Transverse colon (tissue), 4 donors: ENCODE data around the gene FNIP2. TPM values are rescaled to one million over a fixed set of nuclear protein-coding genes. Genes with fewer than 3 reads are reported as not detected.

ENCODE experiments used
- DNase-seq: peaks from one replicate; pipeline ENCODE4 v3.0.0-alpha.2; 2019
- H3K27ac ChIP-seq, 4 donors: fragments of 200-600 bp; sonication (generic); 2 replicates each; pipeline ENCODE4 v1.5.1; 2016 to 2018; ENCODE audit warnings: inconsistent platforms in 4 of 4
- H3K27me3 ChIP-seq: fragments of 200-600 bp; sonication (generic); 2 replicates; pipeline ENCODE4 v1.5.1; 2017; ENCODE audit warnings: inconsistent platforms
- H3K36me3 ChIP-seq, 4 donors: fragments of 200-600 bp; sonication (generic); 2 replicates each; pipeline ENCODE4 v1.5.1; 2017 to 2019; ENCODE audit warnings: inconsistent platforms in 4 of 4
- H3K4me1 ChIP-seq, 4 donors: fragments of 200-600 bp; sonication (generic); 2 replicates each; pipeline ENCODE4 v1.5.1; 2017 to 2020; ENCODE audit warnings: inconsistent platforms in 4 of 4
- H3K4me3 ChIP-seq, 4 donors: fragments of 200-600 bp; sonication (generic); 1 replicate in 1 of 4; 2 replicates in 3 of 4; pipeline versions ENCODE4 v1.5.1 to v1.6.1; 2017 to 2019; ENCODE audit warnings: inconsistent platforms in 4 of 4
- H3K9me3 ChIP-seq, 2 donors: fragments of 200-600 bp; sonication (generic); 2 replicates each; pipeline ENCODE4 v1.5.1; 2017 to 2019; ENCODE audit warnings: inconsistent platforms in 2 of 2
- EP300 ChIP-seq: sonication (generic); formaldehyde crosslinking; IDR thresholded peaks from one replicate; pipeline ENCODE4 v1.6.1; 2017; ENCODE audit warnings: antibody characterized with exemption, low read depth
- POLR2A ChIP-seq: fragments of 450-650 bp; IDR thresholded peaks from one replicate; pipeline ENCODE4 v1.6.1; 2016; ENCODE audit warnings: antibody characterized with exemption, mild to moderate bottlenecking, moderate library complexity
- POLR2AphosphoS5 ChIP-seq, 3 donors: sonication (generic); formaldehyde crosslinking; IDR thresholded peaks; one replicate each; pipeline ENCODE4 v1.6.1; 2016; ENCODE audit warnings: antibody characterized with exemption in 3 of 3
- WGBS, 2 donors: methylation state at CpG; one replicate each; pipeline ENCODE4 v1.1.5; 2018; ENCODE audit warnings: low coverage in 1 of 2; 5-methylcytosine and 5-hydroxymethylcytosine counted together
- in situ Hi-C, 4 donors: fragments of 200-750 bp; cut with MboI; loops; one replicate each; pipeline versions ENCODE4 v1.15.0 to v1.15.1; 2017; ENCODE audit warnings: low sequenced_read_pairs in 3 of 4, low pct_ligation_motif_present in 1 of 4, low pct_unique_long_range_greater_than_20kb in 1 of 4
- intact Hi-C: fragments of 100-400 bp; cut with DNase I; formaldehyde crosslinking; loops from one replicate; pipeline ENCODE4 v1.15.1; 2023; ENCODE audit warnings: low total_unique reads
- total RNA-seq, 4 donors: library from RNA; depleted of rRNA; stranded (reverse); fragments of >200 nt; gene quantifications; one replicate each; pipeline ENCODE4 v1.1.0, GENCODE V29; 2016
- TF ChIP-seq, protein P1 (sequence below), 5 experiments: fragments of 200-600 bp in 3 of 5; fragments of 450-650 bp in 2 of 5; sonication (generic) in 3 of 5; IDR thresholded peaks; 1 replicate in 2 of 5; 2 replicates in 3 of 5; pipeline ENCODE4 v1.5.1; 2016 to 2017; ENCODE audit warnings: antibody characterized with exemption in 5 of 5, inconsistent platforms in 3 of 5, mild to moderate bottlenecking in 2 of 5, moderate library complexity in 1 of 5

FNIP2 gene
- total RNA-seq, 4 donors from 2014 or later: 47.2 to 105 (median 64.0) TPM

DNA sequence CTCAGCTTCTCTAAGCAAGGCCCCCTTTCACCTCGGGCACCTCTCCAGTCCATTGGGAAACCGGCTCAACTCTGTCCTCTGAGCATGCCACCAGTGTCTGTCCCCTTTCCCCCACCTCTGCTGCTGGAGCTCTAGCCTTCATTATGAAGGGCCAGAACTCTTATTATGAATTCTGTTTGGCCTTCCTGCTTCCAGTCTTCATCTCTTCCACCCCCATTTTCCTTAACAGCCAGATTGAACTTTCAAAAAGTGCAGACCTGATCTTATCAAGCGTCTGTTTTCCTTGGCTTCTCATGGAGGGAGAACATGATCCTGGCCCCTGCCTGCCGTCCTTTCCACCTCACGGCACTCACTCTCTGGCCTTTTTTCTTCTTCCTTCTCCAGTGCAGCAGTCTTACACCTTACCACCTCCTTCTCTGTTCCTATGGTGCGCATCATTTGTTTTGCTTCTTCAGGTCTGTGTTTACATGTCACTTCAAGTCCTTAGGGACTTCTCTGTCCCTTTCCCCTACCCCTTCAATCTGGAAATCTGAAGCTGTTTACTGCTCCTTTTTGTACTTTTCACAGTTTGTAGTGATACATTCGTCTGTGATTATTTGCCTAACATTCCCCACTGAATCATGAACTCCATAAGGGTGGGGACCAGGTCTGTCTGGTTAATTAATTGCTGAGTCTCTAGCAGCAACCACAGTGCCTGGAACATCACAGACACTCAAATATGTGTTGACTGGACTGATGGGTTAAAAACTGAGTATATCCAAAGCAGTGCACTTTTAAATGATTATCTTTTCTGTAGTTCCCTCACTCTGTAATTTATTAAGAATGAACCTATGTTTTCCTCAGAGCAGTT is 55.8 kb downstream of the FNIP2 start:
- no peak for DNase-seq
- in situ Hi-C loops (no loop called here), intact Hi-C loops (no loop called here)
- peak overlapping the region; percentile 63 to 84 (median 78) for H3K27ac ChIP-seq
- H3K4me3 ChIP-seq: no peak overlapping the region
- TF ChIP-seq EP300: no peak
- TF ChIP-seq, protein P1, sequence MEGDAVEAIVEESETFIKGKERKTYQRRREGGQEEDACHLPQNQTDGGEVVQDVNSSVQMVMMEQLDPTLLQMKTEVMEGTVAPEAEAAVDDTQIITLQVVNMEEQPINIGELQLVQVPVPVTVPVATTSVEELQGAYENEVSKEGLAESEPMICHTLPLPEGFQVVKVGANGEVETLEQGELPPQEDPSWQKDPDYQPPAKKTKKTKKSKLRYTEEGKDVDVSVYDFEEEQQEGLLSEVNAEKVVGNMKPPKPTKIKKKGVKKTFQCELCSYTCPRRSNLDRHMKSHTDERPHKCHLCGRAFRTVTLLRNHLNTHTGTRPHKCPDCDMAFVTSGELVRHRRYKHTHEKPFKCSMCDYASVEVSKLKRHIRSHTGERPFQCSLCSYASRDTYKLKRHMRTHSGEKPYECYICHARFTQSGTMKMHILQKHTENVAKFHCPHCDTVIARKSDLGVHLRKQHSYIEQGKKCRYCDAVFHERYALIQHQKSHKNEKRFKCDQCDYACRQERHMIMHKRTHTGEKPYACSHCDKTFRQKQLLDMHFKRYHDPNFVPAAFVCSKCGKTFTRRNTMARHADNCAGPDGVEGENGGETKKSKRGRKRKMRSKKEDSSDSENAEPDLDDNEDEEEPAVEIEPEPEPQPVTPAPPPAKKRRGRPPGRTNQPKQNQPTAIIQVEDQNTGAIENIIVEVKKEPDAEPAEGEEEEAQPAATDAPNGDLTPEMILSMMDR (IDR thresholded peaks at IDR 0.05): no peak
- TF ChIP-seq POLR2AphosphoS5 (IDR thresholded peaks at IDR 0.05): no peak
- TF ChIP-seq POLR2A: no peak
- WGBS, 2 donors: 47 to 52% methylated on average over 7 of the region's 7 CpGs
- no peaks in the 10 kb centered on the region for H3K9me3 ChIP-seq
- peaks cover 46 to 93% (median 76%) of the 10 kb centered on the region in 4 donors for H3K4me1 ChIP-seq
- no peaks in the 10 kb centered on the region for H3K27me3 ChIP-seq
- no peaks in the 10 kb centered on the region for H3K36me3 ChIP-seq

DNA sequence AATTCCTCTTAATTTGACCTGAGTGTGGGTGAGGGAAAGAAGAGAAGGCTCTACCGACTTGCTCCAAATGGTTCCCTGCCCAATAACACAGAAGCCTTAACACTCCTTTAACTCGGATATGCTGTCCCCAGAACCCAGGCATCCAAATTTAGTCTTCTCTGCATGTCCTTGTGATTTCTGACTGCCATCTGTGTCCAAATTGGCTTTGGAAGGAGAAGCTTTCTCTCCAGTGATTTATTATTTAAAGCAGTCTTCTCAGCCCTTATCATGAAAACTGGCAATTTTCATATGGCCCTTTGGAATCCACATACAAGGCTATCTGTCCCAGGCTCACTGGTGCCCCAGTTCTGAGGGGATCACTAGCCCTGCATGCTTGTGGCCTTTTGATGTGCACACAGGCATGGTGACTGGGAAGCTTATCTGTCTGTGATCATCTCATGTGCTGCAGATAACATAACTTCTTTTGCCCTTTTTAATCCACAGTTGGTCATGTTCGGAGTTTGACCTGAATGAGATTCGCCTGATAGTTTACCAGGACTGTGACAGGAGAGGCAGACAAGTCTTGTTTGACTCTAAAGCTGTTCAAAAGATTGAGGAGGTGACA is 56.7 kb downstream of the FNIP2 start:
- in situ Hi-C loops: no loop called here
- 54 to 67% methylated on average over 3 to 4 of the region's 4 CpGs for WGBS, 2 donors
- peaks cover 37 to 88% (median 67%) of the 10 kb centered on the region in 4 donors for H3K4me1 ChIP-seq

DNA sequence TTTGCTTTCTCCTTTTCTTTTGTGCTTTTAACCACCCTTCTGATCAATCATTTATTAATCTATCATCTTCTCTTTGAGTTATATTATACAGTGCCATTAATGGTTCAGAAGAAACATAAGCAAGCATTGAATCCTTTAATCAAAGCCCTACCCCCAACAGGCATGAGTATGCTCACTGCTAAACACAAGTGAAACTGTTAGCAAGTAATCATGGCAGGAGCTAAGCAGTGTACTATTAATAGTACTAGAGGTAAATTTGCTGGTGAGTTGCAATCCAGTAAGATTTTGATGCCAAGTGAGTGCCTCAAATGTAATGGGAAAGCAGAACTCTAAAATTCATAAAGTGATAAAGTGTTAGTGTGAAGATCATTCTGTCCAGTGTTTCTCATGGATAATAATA is 57.2 kb downstream of the FNIP2 start:
- intact Hi-C loops: no loop called here
- peak overlapping the region; percentile 63 to 84 (median 78) for H3K27ac ChIP-seq
- no peaks in the 10 kb centered on the region for H3K27me3 ChIP-seq
- in situ Hi-C loops: no loop called here
- no peak overlapping the region for H3K4me3 ChIP-seq
- no peaks in the 10 kb centered on the region for H3K36me3 ChIP-seq
- no peaks in the 10 kb centered on the region for H3K9me3 ChIP-seq
- H3K4me1 ChIP-seq: peaks cover 32 to 83% (median 62%) of the 10 kb centered on the region in 4 donors
- TF ChIP-seq POLR2A (no peak), EP300 (no peak), POLR2AphosphoS5 (IDR thresholded peaks at IDR 0.05) (no peak)
- TF ChIP-seq, protein P1 (IDR thresholded peaks at IDR 0.05): no peak
- DNase-seq: no peak

More for the DNA sequence above, 56.7 kb downstream of the FNIP2 start:
- Histone ChIP-seq H3K27ac (peak overlapping the region; percentile 63 to 84 (median 78)), H3K9me3 (no peaks in the 10 kb centered on the region), H3K36me3 (no peaks in the 10 kb centered on the region), H3K4me3 (no peak overlapping the region), H3K27me3 (no peaks in the 10 kb centered on the region)
- TF ChIP-seq POLR2AphosphoS5 (IDR thresholded peaks at IDR 0.05) (no peak), POLR2A (no peak), EP300 (no peak)
- TF ChIP-seq, protein P1 (IDR thresholded peaks at IDR 0.05): no peak
- no peak for DNase-seq
- intact Hi-C loops: no loop called here

DNA sequence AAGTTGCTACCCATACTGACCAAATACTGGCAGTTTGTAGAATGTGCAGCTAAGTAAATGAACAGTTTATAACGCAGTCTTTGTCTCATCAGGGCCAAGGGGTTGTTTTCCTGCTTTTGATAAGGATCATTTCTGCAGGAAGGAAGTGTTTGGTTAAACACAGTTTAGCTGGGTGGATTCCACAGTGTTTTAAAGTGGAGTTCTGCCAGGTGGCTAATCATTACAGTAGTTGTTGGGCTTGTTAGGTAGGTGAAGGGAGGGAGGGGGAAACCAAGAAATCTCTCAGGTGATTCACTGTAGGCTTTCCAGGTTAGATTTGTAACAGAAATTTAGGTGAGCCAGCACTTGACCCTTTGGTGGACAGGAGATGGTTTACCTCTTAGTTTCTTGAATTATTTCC is 58.1 kb downstream of the FNIP2 start:
- in situ Hi-C loops: no loop called here

More for the DNA sequence above, 58.1 kb downstream of the FNIP2 start:
- 27 to 31% methylated on average over 1 of the region's 1 CpG for WGBS, 2 donors
- no peaks in the 10 kb centered on the region for H3K27me3 ChIP-seq
- H3K9me3 ChIP-seq: no peaks in the 10 kb centered on the region
- peak overlapping the region; percentile 76 to 84 (median 80) for H3K27ac ChIP-seq
- no peak overlapping the region for H3K4me3 ChIP-seq
- H3K36me3 ChIP-seq: peaks cover 0 to 4% (median 1%) of the 10 kb centered on the region in 4 donors
- H3K4me1 ChIP-seq: peaks cover 30 to 80% (median 53%) of the 10 kb centered on the region in 4 donors
- TF ChIP-seq POLR2A: no peak
- TF ChIP-seq POLR2AphosphoS5 (IDR thresholded peaks at IDR 0.05): peak in 2 of 3 donors; percentile 44 to 75
- TF ChIP-seq EP300: peak; percentile 38
- TF ChIP-seq, protein P1 (IDR thresholded peaks at IDR 0.05): no peak
- DNase-seq: peak; percentile 55
- intact Hi-C loops: no loop called here
